Loucy (cell line): ENCODE data around the gene ALX3.

Source experiments
- H2AFZ ChIP-seq: fragments of 200-600 bp; sonication (generic); 2 replicates; pipeline ENCODE4 v1.6.0; 2016; ENCODE audit warnings: antibody characterized with exemption, mild to moderate bottlenecking, low read length, moderate library complexity
- H3F3A ChIP-seq: fragments of 200-600 bp; 2 replicates; pipeline ENCODE4 v1.6.0; 2016; ENCODE audit warnings: antibody characterized with exemption, low read depth, mild to moderate bottlenecking
- H3K27me3 ChIP-seq: fragments of 200-600 bp; sonication (generic); 2 replicates; pipeline ENCODE4 v1.6.1; 2014; ENCODE audit warnings: low read length, mild to moderate bottlenecking; ENCODE audit not compliant: insufficient read depth, poor library complexity, severe bottlenecking
- H3K36me3 ChIP-seq: fragments of 200-600 bp; sonication (generic); 2 replicates; pipeline ENCODE4 v1.6.1; 2016; ENCODE audit warnings: low read length; ENCODE audit not compliant: insufficient read depth
- H3K4me1 ChIP-seq: fragments of 200-600 bp; sonication (generic); 2 replicates; pipeline ENCODE4 v1.5.1; 2014; ENCODE audit warnings: low read length, mild to moderate bottlenecking; ENCODE audit not compliant: insufficient read depth, poor library complexity, severe bottlenecking
- H3K4me2 ChIP-seq: fragments of 200-600 bp; sonication (generic); 2 replicates; pipeline ENCODE4 v1.6.0; 2014; ENCODE audit warnings: antibody characterized with exemption, low read length, low read depth, mild to moderate bottlenecking; ENCODE audit not compliant: poor library complexity, severe bottlenecking
- H3K4me3 ChIP-seq: fragments of 200-600 bp; sonication (generic); 2 replicates; pipeline ENCODE4 v1.5.1; 2014; ENCODE audit warnings: low read length, mild to moderate bottlenecking, mixed read lengths; ENCODE audit not compliant: poor library complexity, severe bottlenecking
- H3K79me2 ChIP-seq: fragments of 200-600 bp; sonication (generic); 2 replicates; pipeline ENCODE4 v1.6.1; 2014; ENCODE audit warnings: low read length; ENCODE audit not compliant: insufficient read depth
- H3K9ac ChIP-seq: fragments of 200-600 bp; sonication (generic); 2 replicates; pipeline ENCODE4 v1.6.0; 2014; ENCODE audit warnings: mild to moderate bottlenecking, low read depth, low read length, moderate library complexity; ENCODE audit not compliant: poor library complexity, severe bottlenecking
- H3K9me2 ChIP-seq: fragments of 200-600 bp; sonication (generic); replicated peaks from 2 replicates; pipeline ENCODE4 v1.6.1; 2016; ENCODE audit warnings: low read depth, low read length, mixed read lengths
- H3K9me3 ChIP-seq: fragments of 200-600 bp; sonication (generic); 2 replicates; pipeline ENCODE4 v1.6.1; 2014; ENCODE audit warnings: mild to moderate bottlenecking, antibody characterized with exemption, low read length, low read depth; ENCODE audit not compliant: insufficient read depth
- H4K20me1 ChIP-seq: fragments of 200-600 bp; sonication (generic); 2 replicates; pipeline ENCODE4 v1.6.0; 2014; ENCODE audit warnings: antibody characterized with exemption, low read length, mild to moderate bottlenecking; ENCODE audit not compliant: insufficient read depth, poor library complexity, severe bottlenecking
- EZH2phosphoT487 ChIP-seq: fragments of 200-600 bp; IDR thresholded peaks from 2 replicates; pipeline ENCODE4 v1.6.1; 2018; ENCODE audit warnings: antibody characterized with exemption, mild to moderate bottlenecking, moderate library complexity, borderline replicate concordance
- TF ChIP-seq, protein P1 (sequence below): fragments of 200-600 bp; sonication (generic); conservative IDR thresholded peaks from 2 replicates; pipeline ENCODE4 v1.5.1; 2014; ENCODE audit warnings: mild to moderate bottlenecking, antibody characterized with exemption, low read length

Gene ALX3

DNA sequence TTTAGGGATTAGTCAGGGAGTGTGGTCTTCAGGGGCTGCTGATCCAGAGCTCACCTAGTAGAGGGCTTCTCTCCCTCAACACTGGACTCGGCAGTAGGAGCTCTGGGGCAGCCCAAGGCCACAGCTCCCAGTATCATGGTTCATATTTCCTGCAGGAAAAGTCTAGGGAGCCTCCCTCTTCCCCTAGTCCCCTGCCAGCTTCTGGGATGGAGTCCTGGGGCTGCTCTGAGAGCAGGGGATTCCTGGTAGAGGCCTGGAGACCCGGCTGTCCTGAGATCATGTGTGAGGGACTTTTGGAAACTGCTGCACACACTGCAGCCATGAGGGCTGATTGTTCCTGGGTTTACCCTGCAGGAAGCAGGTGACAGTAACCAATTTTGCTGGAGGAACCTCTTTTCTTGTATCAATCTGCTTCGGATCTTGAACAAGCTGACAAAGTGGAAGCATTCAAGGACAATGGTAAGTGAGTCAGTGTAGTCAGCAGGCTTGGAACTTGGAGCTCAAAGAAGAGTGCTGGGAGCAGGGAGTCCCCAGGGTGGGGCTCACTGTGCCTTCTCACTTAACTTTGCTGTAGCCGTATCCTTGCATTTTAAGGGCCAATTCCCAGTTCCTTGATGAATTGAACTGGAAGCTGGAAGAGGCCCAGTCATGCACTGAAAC lies 19.7 kb downstream of the ALX3 start:
- TF ChIP-seq EZH2phosphoT487 = no peak
- TF ChIP-seq, protein P1, sequence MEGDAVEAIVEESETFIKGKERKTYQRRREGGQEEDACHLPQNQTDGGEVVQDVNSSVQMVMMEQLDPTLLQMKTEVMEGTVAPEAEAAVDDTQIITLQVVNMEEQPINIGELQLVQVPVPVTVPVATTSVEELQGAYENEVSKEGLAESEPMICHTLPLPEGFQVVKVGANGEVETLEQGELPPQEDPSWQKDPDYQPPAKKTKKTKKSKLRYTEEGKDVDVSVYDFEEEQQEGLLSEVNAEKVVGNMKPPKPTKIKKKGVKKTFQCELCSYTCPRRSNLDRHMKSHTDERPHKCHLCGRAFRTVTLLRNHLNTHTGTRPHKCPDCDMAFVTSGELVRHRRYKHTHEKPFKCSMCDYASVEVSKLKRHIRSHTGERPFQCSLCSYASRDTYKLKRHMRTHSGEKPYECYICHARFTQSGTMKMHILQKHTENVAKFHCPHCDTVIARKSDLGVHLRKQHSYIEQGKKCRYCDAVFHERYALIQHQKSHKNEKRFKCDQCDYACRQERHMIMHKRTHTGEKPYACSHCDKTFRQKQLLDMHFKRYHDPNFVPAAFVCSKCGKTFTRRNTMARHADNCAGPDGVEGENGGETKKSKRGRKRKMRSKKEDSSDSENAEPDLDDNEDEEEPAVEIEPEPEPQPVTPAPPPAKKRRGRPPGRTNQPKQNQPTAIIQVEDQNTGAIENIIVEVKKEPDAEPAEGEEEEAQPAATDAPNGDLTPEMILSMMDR = no peak
- Histone ChIP-seq H3K9ac (no peak overlapping the region), H3K9me2 (no peaks in the 10 kb centered on the region), H3K4me3 (no peak overlapping the region), H3K9me3 (no peaks in the 10 kb centered on the region), H3K27me3 (no peaks in the 10 kb centered on the region), H3F3A (no peaks in the 10 kb centered on the region), H2AFZ (no peak overlapping the region), H4K20me1 (peaks cover 6% of the 10 kb centered on the region), H3K4me2 (no peak overlapping the region), H3K79me2 (no peaks in the 10 kb centered on the region), H3K4me1 (no peaks in the 10 kb centered on the region), H3K36me3 (peaks cover 96% of the 10 kb centered on the region; the same call in 1 of the 2 replicates)

DNA sequence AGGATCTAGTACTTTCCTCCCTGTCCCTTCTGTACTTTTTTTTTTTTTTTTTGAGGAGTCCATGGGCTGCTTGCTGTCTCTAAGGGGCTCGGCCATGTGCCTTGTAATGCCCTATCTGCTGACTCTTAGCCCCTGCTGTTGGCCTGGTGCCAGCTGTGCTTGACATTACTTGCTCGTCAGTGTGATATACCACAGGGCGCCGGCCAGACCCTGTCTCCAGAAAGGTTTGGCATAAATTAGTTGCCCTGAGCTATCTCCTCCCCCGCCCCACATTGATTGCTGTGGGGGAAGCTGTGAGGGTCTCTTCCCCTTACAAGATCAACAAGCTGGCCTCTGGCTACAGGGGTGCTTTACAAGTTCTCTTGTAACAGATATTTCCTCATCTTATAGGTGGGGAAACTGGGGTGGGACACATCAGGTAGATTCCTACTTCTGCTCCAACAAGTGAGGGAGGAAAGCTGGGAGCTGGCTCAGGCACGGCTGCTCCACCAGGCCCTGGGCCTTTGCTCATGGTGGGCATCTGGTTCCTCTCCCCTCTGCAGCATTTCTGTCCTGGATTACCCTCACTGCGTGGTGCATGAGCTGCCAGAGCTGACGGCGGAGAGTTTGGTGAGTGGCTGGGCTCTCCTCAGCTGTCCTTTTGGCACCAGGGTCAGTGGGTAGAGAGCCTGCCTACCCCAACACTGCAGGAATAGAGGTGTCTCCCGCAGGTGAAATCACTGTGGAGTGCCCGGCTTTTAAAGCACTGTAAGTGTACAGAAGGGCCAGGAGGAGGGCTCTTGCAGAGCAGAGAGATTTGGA lies 20.5 kb downstream of the ALX3 start:
- H3F3A ChIP-seq = no peaks in the 10 kb centered on the region
- H3K27me3 ChIP-seq = no peaks in the 10 kb centered on the region

DNA sequence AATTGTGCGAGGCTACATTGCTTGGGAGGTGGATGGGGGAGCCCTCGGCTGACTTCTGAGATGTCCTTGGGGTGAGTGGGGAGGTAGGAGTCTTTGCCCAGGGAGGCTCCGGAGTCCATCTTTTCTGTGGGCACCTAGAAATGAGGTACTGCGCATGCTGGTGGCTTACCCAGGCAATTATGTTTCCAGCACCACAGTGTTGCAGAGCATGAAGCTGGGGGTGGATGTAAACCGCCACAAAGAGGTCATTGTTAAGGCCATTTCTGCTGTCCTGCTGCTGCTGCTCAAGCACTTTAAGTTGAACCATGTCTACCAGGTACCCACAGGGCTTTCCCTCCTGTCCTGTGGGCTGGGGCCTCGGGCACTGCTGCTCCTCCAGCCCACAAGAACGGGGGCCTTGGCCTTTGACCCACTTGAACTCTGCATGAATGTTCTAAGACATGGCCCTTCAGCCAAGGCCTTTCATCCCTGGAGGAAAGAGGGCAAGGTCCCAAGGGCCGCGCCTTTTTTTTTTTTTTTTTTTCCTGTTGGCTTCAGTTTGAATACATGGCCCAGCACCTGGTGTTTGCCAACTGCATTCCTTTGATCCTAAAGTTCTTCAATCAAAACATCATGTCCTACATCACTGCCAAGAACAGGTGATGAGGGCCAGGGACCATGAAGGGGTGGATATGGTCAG lies 21.4 kb downstream of the ALX3 start:
- H3K79me2 ChIP-seq = no peaks in the 10 kb centered on the region
- no peaks in the 10 kb centered on the region for H3F3A ChIP-seq
- TF ChIP-seq, protein P1 = no peak
- TF ChIP-seq EZH2phosphoT487 = no peak
- no peaks in the 10 kb centered on the region for H3K9me2 ChIP-seq
- no peak overlapping the region for H3K9ac ChIP-seq
- H3K4me2 ChIP-seq = no peak overlapping the region
- no peaks in the 10 kb centered on the region for H3K27me3 ChIP-seq
- H3K36me3 ChIP-seq = peaks cover 95% of the 10 kb centered on the region; the same call in 1 of the 2 replicates
- H4K20me1 ChIP-seq = peaks cover 1% of the 10 kb centered on the region
- no peak overlapping the region for H2AFZ ChIP-seq
- H3K9me3 ChIP-seq = no peaks in the 10 kb centered on the region
- H3K4me3 ChIP-seq = no peak overlapping the region
- H3K4me1 ChIP-seq = no peaks in the 10 kb centered on the region

More for the DNA sequence above, 20.5 kb downstream of the ALX3 start:
- Histone ChIP-seq H3K79me2 (no peaks in the 10 kb centered on the region), H3K36me3 (peaks cover 95% of the 10 kb centered on the region; the same call in 1 of the 2 replicates), H3K4me3 (no peak overlapping the region), H3K9ac (no peak overlapping the region), H3K9me3 (no peaks in the 10 kb centered on the region), H3K9me2 (no peaks in the 10 kb centered on the region), H3K4me2 (no peak overlapping the region), H2AFZ (no peak overlapping the region), H4K20me1 (peaks cover 6% of the 10 kb centered on the region), H3K4me1 (no peaks in the 10 kb centered on the region)
- no peak for TF ChIP-seq EZH2phosphoT487
